GM23338 (cell line): ENCODE measurements around the gene TTC39A. TPM values are rescaled to one million over a fixed set of nuclear protein-coding genes. Genes with fewer than 3 reads are reported as not detected.

Source experiments
- ATAC-seq: fragments of 200-7000 bp; cut with Tn5 transposase; 3 replicates; pipeline ENCODE4 v1.9.1; 2020
- DNase-seq: peaks from one replicate; pipeline ENCODE4 v3.0.0-alpha.2; 2015; ENCODE audit warnings: low spot score
- H2AFZ ChIP-seq: fragments of 200-600 bp; sonication (generic); 2 replicates; pipeline ENCODE4 v1.8.0; 2016; ENCODE audit warnings: antibody characterized with exemption, mild to moderate bottlenecking, moderate library complexity
- H3F3A ChIP-seq: fragments of 200-600 bp; sonication (generic); replicated peaks from 2 replicates; pipeline ENCODE4 v1.8.0; 2017; ENCODE audit warnings: antibody characterized with exemption, mixed run types, low read depth
- H3K27ac ChIP-seq: fragments of 200-600 bp; sonication (generic); 2 replicates; pipeline ENCODE4 v1.6.1; 2016; ENCODE audit warnings: low read depth
- H3K27me3 ChIP-seq: fragments of 200-600 bp; sonication (generic); 2 replicates; pipeline ENCODE4 v1.8.0; 2016; ENCODE audit warnings: mild to moderate bottlenecking, mixed run types, moderate library complexity; ENCODE audit not compliant: insufficient read depth
- H3K36me3 ChIP-seq: fragments of 200-600 bp; sonication (generic); 2 replicates; pipeline ENCODE4 v1.8.0; 2016; ENCODE audit warnings: mild to moderate bottlenecking; ENCODE audit not compliant: insufficient read depth
- H3K4me1 ChIP-seq: fragments of 200-600 bp; sonication (generic); 2 replicates; pipeline ENCODE4 v1.8.0; 2016; ENCODE audit warnings: mild to moderate bottlenecking, moderate library complexity; ENCODE audit not compliant: insufficient read depth
- H3K4me2 ChIP-seq: fragments of 200-600 bp; sonication (generic); 2 replicates; pipeline ENCODE4 v1.7.1; 2017; ENCODE audit warnings: mixed run types
- H3K4me3 ChIP-seq: fragments of 200-600 bp; sonication (generic); 2 replicates; pipeline ENCODE4 v1.6.1; 2016; ENCODE audit warnings: mixed run types
- H3K79me2 ChIP-seq: fragments of 200-600 bp; sonication (generic); replicated peaks from 2 replicates; pipeline ENCODE4 v1.8.0; 2017; ENCODE audit warnings: mild to moderate bottlenecking; ENCODE audit not compliant: insufficient read depth
- H3K9me2 ChIP-seq: fragments of 200-600 bp; sonication (generic); 2 replicates; pipeline ENCODE4 v1.8.0; 2017; ENCODE audit not compliant: insufficient read depth
- H4K20me1 ChIP-seq: fragments of 200-600 bp; sonication (generic); replicated peaks from 2 replicates; pipeline ENCODE4 v1.8.0; 2017; ENCODE audit warnings: mild to moderate bottlenecking; ENCODE audit not compliant: insufficient read depth
- H3K27ac Mint-ChIP-seq: 2 replicates; pipeline ENCODE4 v1.8.0; 2020; ENCODE audit warnings: inconsistent platforms, mild to moderate bottlenecking, moderate library complexity, mixed read lengths
- H3K27me3 Mint-ChIP-seq: 3 replicates; pipeline ENCODE4 v1.8.0; 2022; ENCODE audit warnings: low read depth, mild to moderate bottlenecking, moderate library complexity, mixed read lengths, inconsistent platforms; ENCODE audit not compliant: insufficient read depth, poor library complexity
- H3K36me3 Mint-ChIP-seq: 3 replicates; pipeline ENCODE4 v1.8.0; 2021; ENCODE audit warnings: low read depth, mild to moderate bottlenecking, inconsistent platforms, moderate library complexity, mixed read lengths
- H3K4me1 Mint-ChIP-seq: 3 replicates; pipeline ENCODE4 v1.8.0; 2020; ENCODE audit warnings: mild to moderate bottlenecking, inconsistent platforms, mixed read lengths
- H3K4me3 Mint-ChIP-seq: 3 replicates; pipeline ENCODE4 v1.8.0; 2021; ENCODE audit warnings: moderate library complexity, mild to moderate bottlenecking, inconsistent platforms, mixed read lengths
- H3K9me3 Mint-ChIP-seq: 3 replicates; pipeline ENCODE4 v1.8.0; 2020; ENCODE audit warnings: moderate library complexity, mild to moderate bottlenecking, inconsistent platforms, mixed read lengths
- CREB1 ChIP-seq: fragments of 250-450 bp; sonication (Bioruptor Pico); IDR thresholded peaks from 2 replicates; pipeline ENCODE4 v1.5.0; 2020; ENCODE audit warnings: low read depth, mild to moderate bottlenecking, moderate library complexity
- ETS1 ChIP-seq: IDR thresholded peaks from 2 replicates; pipeline ENCODE4 v1.6.1; 2016; ENCODE audit warnings: antibody characterized with exemption
- EZH2 ChIP-seq: fragments of 200-600 bp; sonication (generic); IDR thresholded peaks from one replicate; pipeline ENCODE4 v1.8.0; 2017; ENCODE audit warnings: antibody characterized with exemption, mild to moderate bottlenecking, low read depth; ENCODE audit not compliant: unreplicated experiment
- EZH2phosphoT487 ChIP-seq: fragments of 200-600 bp; sonication (generic); IDR thresholded peaks from one replicate; pipeline ENCODE4 v1.8.1; 2018; ENCODE audit warnings: antibody characterized with exemption; ENCODE audit not compliant: unreplicated experiment
- JUNB ChIP-seq: IDR thresholded peaks from one replicate; pipeline ENCODE4 v1.6.1; 2016; ENCODE audit warnings: antibody characterized with exemption; ENCODE audit not compliant: unreplicated experiment
- NANOG ChIP-seq: IDR thresholded peaks from 2 replicates; pipeline ENCODE4 v1.6.1; 2016; ENCODE audit warnings: antibody characterized with exemption, borderline replicate concordance
- POLR2AphosphoS5 ChIP-seq: IDR thresholded peaks from 2 replicates; pipeline ENCODE4 v1.6.1; 2016; ENCODE audit warnings: antibody characterized with exemption, low read depth
- REST ChIP-seq: IDR thresholded peaks from one replicate; pipeline ENCODE4 v1.6.1; 2018; ENCODE audit warnings: antibody characterized with exemption; ENCODE audit not compliant: unreplicated experiment
- STAT1 ChIP-seq: IDR thresholded peaks from one replicate; pipeline ENCODE4 v1.6.1; 2016; ENCODE audit warnings: antibody characterized with exemption; ENCODE audit not compliant: unreplicated experiment
- ZNF114 ChIP-seq: fragments of 250-450 bp; sonication (Bioruptor Pico); IDR thresholded peaks from 2 replicates; pipeline ENCODE4 v1.5.0; 2020; ENCODE audit warnings: mild to moderate bottlenecking, moderate library complexity
- ZNF331 ChIP-seq: fragments of 250-450 bp; sonication (Bioruptor Pico); IDR thresholded peaks from 2 replicates; pipeline ENCODE4 v1.5.0; 2020; ENCODE audit warnings: low read depth, mild to moderate bottlenecking, moderate library complexity
- ZNF462 ChIP-seq: fragments of 250-450 bp; sonication (Bioruptor Pico); IDR thresholded peaks from 2 replicates; pipeline ENCODE4 v1.5.0; 2020; ENCODE audit warnings: mild to moderate bottlenecking, moderate library complexity
- polyA plus RNA-seq: library from polyadenylated mRNA; unstranded; fragments of >200 nt; fragmentation: Nextera tagmentation; extraction: Ambion mirVana; gene quantifications from 2 replicates; pipeline ENCODE4 v1.2.1, GENCODE V29; 2016
- total RNA-seq: library from RNA; depleted of rRNA; stranded (reverse); fragments of >200 nt; shearing (Covaris generic); gene quantifications from 2 replicates; pipeline ENCODE4 v1.2.3, GENCODE V29; 2014
- TF ChIP-seq, protein P1 (sequence below), 2 experiments: fragments of 200-600 bp in 1 of 2; sonication (generic) in 1 of 2; conservative IDR thresholded peaks; 2 replicates each; pipeline versions ENCODE4 v1.5.1 to v1.6.1; 2016 to 2017; ENCODE audit warnings: antibody characterized with exemption in 2 of 2, low read depth in 2 of 2, mild to moderate bottlenecking in 2 of 2, moderate library complexity in 1 of 2

TTC39A gene
- total and polyA plus RNA-seq, 2 experiments from 2014 or later = 2.3 to 7.1 TPM

DNA sequence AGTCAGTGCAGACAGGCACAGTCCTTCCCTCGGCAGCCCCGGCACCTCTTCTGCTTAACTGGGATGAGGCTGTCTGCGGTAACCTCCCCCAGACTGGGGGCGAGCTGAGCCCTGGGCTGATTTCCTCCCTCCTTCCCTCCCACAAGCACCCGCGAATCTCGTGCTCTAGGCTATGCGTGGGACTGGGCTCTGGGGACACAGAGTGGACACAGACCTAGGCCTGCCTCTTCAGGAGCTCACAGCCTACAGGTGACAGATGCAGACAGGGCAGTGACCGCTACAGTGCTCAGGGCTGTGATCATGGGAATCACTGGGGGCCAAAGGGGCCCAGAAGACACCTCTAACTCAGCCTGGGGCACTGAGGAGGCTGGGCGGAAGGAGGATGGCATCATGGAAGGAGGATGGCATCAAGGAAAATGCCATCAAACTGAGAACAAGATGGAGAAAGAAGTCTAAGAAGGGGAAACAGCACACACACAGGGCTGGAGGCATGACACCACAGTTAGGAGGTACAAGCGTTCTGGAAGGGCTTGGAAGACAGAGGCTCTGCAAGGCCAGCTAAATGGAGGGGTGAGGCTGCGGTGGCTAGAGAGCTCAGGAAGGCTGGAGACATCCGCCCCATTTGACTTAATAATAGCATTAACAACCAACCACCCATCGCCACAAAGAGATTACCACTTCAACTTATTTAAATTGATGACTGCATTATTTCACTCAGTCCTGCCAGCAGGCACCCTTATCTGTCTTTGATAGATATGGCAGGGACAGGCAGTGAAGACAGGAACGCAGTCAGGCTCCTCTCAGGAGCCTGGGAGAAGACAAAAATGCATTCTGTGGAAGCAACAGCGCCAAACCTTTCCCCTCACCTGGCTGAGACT lies 4.2 kb downstream of the TTC39A start:
- Mint-ChIP-seq H3K4me1 (peaks cover 16% of the 10 kb centered on the region), H3K9me3 (no peaks in the 10 kb centered on the region), H3K27me3 (peaks cover 10% of the 10 kb centered on the region), H3K36me3 (no peaks in the 10 kb centered on the region; the same call in 2 of the 3 replicates), H3K4me3 (no peak overlapping the region), H3K27ac (no peak overlapping the region)
- Histone ChIP-seq H3K4me3 (no peak overlapping the region), H4K20me1 (no peaks in the 10 kb centered on the region), H2AFZ (no peak overlapping the region), H3K27me3 (peaks cover 16% of the 10 kb centered on the region), H3F3A (no peaks in the 10 kb centered on the region), H3K36me3 (no peaks in the 10 kb centered on the region), H3K9me2 (no peaks in the 10 kb centered on the region), H3K79me2 (no peaks in the 10 kb centered on the region), H3K4me2 (no peak overlapping the region), H3K4me1 (peaks cover 14% of the 10 kb centered on the region; the same call in 1 of the 2 replicates), H3K27ac (no peak overlapping the region)
- TF ChIP-seq ZNF114 (CRISPR knock-in tag) (no peak), ZNF462 (no peak), ETS1 (no peak), POLR2AphosphoS5 (no peak), EZH2 (no peak), JUNB (no peak), NANOG (no peak), STAT1 (no peak), EZH2phosphoT487 (no peak), ZNF331 (CRISPR knock-in tag) (no peak), REST (no peak), CREB1 (CRISPR knock-in tag) (no peak)
- TF ChIP-seq, protein P1, sequence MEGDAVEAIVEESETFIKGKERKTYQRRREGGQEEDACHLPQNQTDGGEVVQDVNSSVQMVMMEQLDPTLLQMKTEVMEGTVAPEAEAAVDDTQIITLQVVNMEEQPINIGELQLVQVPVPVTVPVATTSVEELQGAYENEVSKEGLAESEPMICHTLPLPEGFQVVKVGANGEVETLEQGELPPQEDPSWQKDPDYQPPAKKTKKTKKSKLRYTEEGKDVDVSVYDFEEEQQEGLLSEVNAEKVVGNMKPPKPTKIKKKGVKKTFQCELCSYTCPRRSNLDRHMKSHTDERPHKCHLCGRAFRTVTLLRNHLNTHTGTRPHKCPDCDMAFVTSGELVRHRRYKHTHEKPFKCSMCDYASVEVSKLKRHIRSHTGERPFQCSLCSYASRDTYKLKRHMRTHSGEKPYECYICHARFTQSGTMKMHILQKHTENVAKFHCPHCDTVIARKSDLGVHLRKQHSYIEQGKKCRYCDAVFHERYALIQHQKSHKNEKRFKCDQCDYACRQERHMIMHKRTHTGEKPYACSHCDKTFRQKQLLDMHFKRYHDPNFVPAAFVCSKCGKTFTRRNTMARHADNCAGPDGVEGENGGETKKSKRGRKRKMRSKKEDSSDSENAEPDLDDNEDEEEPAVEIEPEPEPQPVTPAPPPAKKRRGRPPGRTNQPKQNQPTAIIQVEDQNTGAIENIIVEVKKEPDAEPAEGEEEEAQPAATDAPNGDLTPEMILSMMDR (conservative IDR thresholded peaks at IDR 0.05; ENCODE audit: low read depth in 2 of 2) = no peak
- ATAC-seq = no peak
- no peak for DNase-seq
